Fibroblast of the aortic adventitia (primary cell): Measurements from ENCODE around the gene SLCO2B1. TPM values are rescaled to one million over a fixed set of nuclear protein-coding genes. Genes with fewer than 3 reads are reported as not detected.

Experiments used
- DNase-seq: peaks from one replicate; pipeline ENCODE4 v3.0.0-alpha.2; 2010; ENCODE audit warnings: low read depth
- H3K4me3 ChIP-seq: 2 replicates; pipeline ENCODE4 v1.5.1; 2011; ENCODE audit warnings: low read depth, mild to moderate bottlenecking, control low read depth, low read length, moderate library complexity
- total RNA-seq: library from RNA; depleted of rRNA; stranded (reverse); fragments of >200 nt; gene quantifications from 2 replicates; pipeline ENCODE4 v1.2.3, GENCODE V29; 2012; ENCODE audit warnings: low replicate concordance
- TF ChIP-seq, protein P1 (sequence below): IDR thresholded peaks from 2 replicates; pipeline ENCODE4 v1.5.1; 2011; ENCODE audit warnings: mild to moderate bottlenecking, low read length, control low read depth, inconsistent platforms; ENCODE audit not compliant: insufficient read depth

SLCO2B1 gene
- total RNA-seq, 1 donor: not detected

DNA sequence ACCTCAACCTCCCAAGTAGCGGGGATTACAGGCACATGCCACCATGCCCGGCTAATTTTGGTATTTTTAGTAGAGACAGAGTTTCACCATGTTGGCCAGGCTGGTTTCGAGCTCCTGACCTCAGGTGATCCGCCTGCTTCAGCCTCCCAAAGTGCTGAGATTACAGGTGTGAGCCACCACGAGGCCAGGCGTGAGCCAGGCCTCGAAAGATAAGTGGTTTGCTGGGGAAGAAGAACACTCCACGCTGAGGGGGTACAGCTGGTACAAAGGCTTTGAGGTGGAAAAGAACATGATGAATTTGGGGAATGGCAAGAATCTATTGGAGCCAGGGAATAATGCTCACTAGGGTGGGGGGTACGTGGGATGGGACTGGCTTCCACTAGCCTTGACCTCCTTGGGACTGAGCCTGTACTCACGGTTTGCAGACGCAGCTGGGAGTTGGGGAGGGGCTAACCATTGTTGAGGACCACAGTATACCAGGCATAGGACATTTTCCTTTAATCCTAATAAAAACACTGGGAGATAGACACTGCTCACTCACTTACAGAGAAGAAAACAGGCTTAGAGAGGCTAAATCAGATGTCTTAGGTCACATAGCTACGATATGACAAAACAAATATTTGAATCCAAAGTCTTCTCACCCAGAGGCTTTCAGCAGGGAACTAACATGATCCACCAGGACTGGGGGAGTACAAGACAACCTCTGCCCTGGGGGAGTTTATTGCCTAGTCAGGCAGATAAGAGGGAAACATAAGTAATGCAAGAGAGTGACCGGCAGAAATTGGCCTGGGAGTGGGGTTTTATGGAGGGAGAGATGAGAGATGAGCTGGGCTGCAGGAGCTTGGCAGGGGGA, 4.9 kb downstream of the SLCO2B1 start:
- TF ChIP-seq, protein P1, sequence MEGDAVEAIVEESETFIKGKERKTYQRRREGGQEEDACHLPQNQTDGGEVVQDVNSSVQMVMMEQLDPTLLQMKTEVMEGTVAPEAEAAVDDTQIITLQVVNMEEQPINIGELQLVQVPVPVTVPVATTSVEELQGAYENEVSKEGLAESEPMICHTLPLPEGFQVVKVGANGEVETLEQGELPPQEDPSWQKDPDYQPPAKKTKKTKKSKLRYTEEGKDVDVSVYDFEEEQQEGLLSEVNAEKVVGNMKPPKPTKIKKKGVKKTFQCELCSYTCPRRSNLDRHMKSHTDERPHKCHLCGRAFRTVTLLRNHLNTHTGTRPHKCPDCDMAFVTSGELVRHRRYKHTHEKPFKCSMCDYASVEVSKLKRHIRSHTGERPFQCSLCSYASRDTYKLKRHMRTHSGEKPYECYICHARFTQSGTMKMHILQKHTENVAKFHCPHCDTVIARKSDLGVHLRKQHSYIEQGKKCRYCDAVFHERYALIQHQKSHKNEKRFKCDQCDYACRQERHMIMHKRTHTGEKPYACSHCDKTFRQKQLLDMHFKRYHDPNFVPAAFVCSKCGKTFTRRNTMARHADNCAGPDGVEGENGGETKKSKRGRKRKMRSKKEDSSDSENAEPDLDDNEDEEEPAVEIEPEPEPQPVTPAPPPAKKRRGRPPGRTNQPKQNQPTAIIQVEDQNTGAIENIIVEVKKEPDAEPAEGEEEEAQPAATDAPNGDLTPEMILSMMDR: no peak
- no peak overlapping the region for H3K4me3 ChIP-seq
- no peak for DNase-seq

DNA sequence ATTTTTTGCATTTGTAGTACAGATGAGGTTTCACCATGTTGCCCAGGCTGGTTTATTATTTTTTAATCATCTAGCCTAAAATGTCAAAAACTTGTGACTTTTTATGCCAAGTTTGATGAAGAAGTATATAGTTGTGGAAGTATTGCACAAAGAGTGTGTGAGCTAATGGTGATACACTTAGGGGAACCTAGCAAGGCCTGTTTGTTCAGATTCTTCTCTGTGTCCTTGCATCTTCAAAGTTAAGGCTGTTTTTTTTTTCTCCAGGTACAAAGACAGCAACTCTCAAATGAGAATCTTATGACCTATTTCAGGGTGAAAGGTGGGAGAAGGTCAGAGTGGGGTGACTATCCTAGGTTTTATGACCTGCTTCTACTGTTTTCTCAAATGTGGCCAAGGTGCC, 7.3 kb downstream of the SLCO2B1 start:
- DNase-seq: no peak
- H3K4me3 ChIP-seq: no peak overlapping the region
- TF ChIP-seq, protein P1: no peak

DNA sequence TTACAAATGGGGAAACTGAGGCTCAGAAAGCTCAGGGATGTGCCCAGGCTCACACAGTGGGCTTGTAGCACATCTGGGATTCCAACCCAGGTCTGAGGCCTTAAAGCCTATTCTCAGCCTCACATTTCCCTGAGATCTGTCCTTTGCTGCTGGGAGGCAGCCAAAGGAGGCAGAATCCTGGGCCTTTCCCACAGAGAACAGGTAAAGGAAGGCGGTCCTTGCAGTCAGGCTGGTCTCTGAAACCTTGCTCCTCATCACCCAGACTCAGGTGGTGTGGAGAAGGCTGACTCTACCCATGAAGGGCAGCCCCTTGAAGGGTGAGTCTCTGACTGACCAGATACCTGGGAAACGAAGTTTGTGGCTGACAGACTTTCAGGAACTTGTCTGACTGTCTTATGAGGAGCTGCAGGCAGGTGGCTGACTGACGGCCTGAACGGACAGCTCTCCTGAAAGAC, 7.8 kb downstream of the SLCO2B1 start:
- no peak overlapping the region for H3K4me3 ChIP-seq
- TF ChIP-seq, protein P1: no peak
- no peak for DNase-seq

DNA sequence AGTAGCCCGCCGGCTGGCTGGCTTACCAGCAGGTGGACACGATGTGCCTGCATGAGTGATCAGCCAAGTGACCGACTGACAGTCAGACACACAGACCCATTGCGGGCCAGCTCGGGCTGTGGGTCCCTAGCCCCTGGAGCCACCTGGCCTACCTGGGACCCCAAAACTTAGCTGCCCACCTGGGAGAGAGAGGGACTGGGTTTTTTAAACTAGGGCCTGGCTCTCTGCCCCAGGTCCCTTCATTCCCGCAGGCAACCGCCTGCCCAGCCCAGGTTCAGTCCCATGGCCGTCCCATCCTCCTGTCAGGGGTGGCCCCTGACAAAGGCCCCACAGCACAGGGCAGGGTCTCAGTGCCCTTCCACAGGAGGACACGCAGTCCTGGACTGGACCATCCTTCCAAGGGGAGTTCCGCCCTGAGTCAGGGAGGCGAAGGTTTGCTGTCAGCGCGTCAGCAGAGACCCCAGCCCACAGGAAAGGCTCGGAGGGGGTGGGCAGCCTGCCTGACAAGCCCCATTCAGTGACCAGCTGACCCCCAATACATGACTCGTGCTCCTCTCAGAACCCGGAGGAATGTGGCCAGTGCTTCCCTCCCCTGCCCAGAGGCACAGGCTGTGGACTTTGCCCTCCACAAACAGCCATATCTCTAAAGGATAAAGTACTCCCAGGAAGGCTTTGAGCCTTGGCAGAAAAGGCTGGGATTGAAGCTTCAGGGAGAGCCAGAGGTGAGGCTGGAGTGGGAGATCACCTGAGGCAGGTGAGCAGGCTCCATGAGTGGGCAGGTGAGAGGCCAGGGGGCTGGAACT, 8.4 kb downstream of the SLCO2B1 start:
- no peak for DNase-seq
- H3K4me3 ChIP-seq: no peak overlapping the region
- TF ChIP-seq, protein P1: no peak

DNA sequence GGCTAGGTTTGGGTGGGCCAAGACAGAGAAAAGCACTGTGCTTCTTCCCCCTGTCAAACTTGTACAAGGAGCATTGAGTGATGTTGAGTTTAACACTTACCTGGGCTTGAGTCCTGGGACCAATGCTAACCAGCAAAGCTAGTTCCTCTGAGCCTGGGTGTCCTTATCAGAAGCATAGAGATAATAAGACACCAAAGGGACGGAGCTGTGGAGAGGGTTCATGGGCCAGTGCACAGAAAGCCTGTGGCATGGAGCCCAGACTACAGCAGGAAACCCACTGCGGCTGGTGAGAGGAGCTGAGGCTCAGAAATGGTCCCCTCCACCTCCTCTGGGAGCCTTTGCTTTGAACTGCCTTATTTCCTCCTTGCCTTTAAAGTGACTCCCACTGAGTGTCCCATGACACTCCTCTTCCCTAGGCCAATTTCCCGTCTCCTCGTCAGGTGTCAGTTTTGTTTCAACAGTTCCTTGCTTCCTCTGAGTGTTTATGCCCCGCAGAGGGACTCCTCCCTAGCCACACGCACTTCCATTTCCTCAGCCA, 9.4 kb downstream of the SLCO2B1 start:
- H3K4me3 ChIP-seq: no peak overlapping the region
- DNase-seq: no peak
- TF ChIP-seq, protein P1: no peak

DNA sequence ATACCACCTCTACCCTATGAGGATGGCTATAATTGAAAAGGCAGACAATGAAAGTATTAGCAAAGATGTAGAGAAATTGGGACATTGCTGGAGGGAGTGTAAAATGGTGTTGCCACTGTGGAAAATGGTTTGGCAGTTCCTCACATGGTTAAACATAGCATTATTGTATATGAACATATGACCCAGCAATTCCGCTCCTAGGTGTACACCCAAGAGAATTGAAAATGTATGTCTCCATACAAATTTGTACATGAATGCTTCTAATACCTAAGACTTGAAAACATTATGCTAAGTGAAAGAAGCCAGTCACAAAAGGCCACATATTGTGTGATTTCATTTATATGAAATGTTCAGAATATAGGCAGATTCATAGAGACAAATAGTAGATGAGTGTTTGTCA, 10.0 kb downstream of the SLCO2B1 start:
- TF ChIP-seq, protein P1: no peak
- DNase-seq: no peak
- no peak overlapping the region for H3K4me3 ChIP-seq
